Astrocyte (in vitro differentiated cells and primary cell): ENCODE data around the gene LIF. TPM values are rescaled to one million over a fixed set of nuclear protein-coding genes. Genes with fewer than 3 reads are reported as not detected.

Experiments used
- DNase-seq: peaks from one replicate; pipeline ENCODE4 v3.0.0-alpha.2; 2010; ENCODE audit warnings: low read depth
- FAIRE-seq: peaks from 2 replicates; lab custom pipeline; 2011; peaks lifted over from hg19 to GRCh38; lab: Jason Lieb, UNC
- H2AFZ ChIP-seq: 2 replicates; pipeline ENCODE4 v1.6.0; 2012; ENCODE audit warnings: low read depth, low read length, inconsistent platforms
- H3K27ac ChIP-seq: 2 replicates; pipeline ENCODE4 v1.5.1; 2011; ENCODE audit warnings: low read depth, low read length, inconsistent platforms
- H3K27me3 ChIP-seq: 2 replicates; pipeline ENCODE4 v1.6.0; 2011; ENCODE audit warnings: low read length, inconsistent platforms; ENCODE audit not compliant: insufficient read depth
- H3K36me3 ChIP-seq: 2 replicates; pipeline ENCODE4 v1.5.1; 2011; ENCODE audit warnings: low read length, inconsistent platforms; ENCODE audit not compliant: insufficient read depth
- H3K4me1 ChIP-seq: 2 replicates; pipeline ENCODE4 v1.5.1; 2011; ENCODE audit warnings: low read length, inconsistent platforms; ENCODE audit not compliant: insufficient read depth
- H3K4me2 ChIP-seq: 2 replicates; pipeline ENCODE4 v1.6.0; 2012; ENCODE audit warnings: low read length, inconsistent platforms
- H3K4me3 ChIP-seq: 2 replicates; pipeline ENCODE4 v1.5.1; 2011; ENCODE audit warnings: low read depth, mild to moderate bottlenecking, low read length, inconsistent platforms; ENCODE audit not compliant: insufficient read depth
- H3K79me2 ChIP-seq: 2 replicates; pipeline ENCODE4 v1.6.0; 2012; ENCODE audit warnings: mild to moderate bottlenecking, low read length, inconsistent platforms; ENCODE audit not compliant: insufficient read depth
- H3K9ac ChIP-seq: 2 replicates; pipeline ENCODE4 v1.6.0; 2012; ENCODE audit warnings: mild to moderate bottlenecking, low read length, inconsistent platforms
- H3K9me3 ChIP-seq: 2 replicates; pipeline ENCODE4 v1.5.1; 2012; ENCODE audit warnings: low read depth, mild to moderate bottlenecking, low read length, inconsistent platforms; ENCODE audit not compliant: insufficient read depth
- H4K20me1 ChIP-seq: 2 replicates; pipeline ENCODE4 v1.6.0; 2012; ENCODE audit warnings: low read length, inconsistent platforms; ENCODE audit not compliant: insufficient read depth
- H3K27ac Mint-ChIP-seq: one replicate; pipeline ENCODE4 v1.8.0; 2021; ENCODE audit warnings: mild to moderate bottlenecking, mixed read lengths; ENCODE audit not compliant: unreplicated experiment
- H3K27me3 Mint-ChIP-seq: one replicate; pipeline ENCODE4 v1.8.0; 2021; ENCODE audit warnings: low read depth, mixed read lengths; ENCODE audit not compliant: unreplicated experiment
- H3K36me3 Mint-ChIP-seq: one replicate; pipeline ENCODE4 v1.8.0; 2021; ENCODE audit warnings: low read depth, mixed read lengths; ENCODE audit not compliant: unreplicated experiment
- H3K4me1 Mint-ChIP-seq: one replicate; pipeline ENCODE4 v1.8.0; 2021; ENCODE audit warnings: low read depth, mixed read lengths; ENCODE audit not compliant: unreplicated experiment
- H3K4me3 Mint-ChIP-seq: one replicate; pipeline ENCODE4 v1.8.0; 2021; ENCODE audit warnings: mild to moderate bottlenecking, moderate library complexity, mixed read lengths; ENCODE audit not compliant: unreplicated experiment
- H3K9me3 Mint-ChIP-seq: one replicate; pipeline ENCODE4 v1.8.0; 2021; ENCODE audit warnings: mild to moderate bottlenecking, mixed read lengths; ENCODE audit not compliant: unreplicated experiment
- EZH2 ChIP-seq: IDR thresholded peaks from 2 replicates; pipeline ENCODE4 v1.6.1; 2012; ENCODE audit warnings: mild to moderate bottlenecking, low read length, inconsistent platforms; ENCODE audit not compliant: insufficient read depth
- total RNA-seq: library from RNA; stranded (reverse); gene quantifications from 2 replicates; pipeline ENCODE4 v1.2.1, GENCODE V29; 2021
- TF ChIP-seq, protein P1 (sequence below): IDR thresholded peaks from 2 replicates; pipeline ENCODE4 v1.5.1; 2011; ENCODE audit warnings: low read depth, mild to moderate bottlenecking, inconsistent platforms, low read length, moderate library complexity; ENCODE audit not compliant: insufficient read depth

The LIF gene
- total RNA-seq, 1 donor from 2014 or later, result 63.3 TPM

- Mint-ChIP-seq H3K4me3 (no peak within 1 kb of the TSS), H3K36me3 (no peaks in the 10 kb centered on the region), H3K9me3 (no peaks in the 10 kb centered on the region), H3K27me3 (peaks cover 3% of the 10 kb centered on the region), H3K4me1 (peaks cover 8% of the 10 kb centered on the region), H3K27ac (no peak within 1 kb of the TSS)
- Histone ChIP-seq H3K9ac (no peak within 1 kb of the TSS), H3K79me2 (no peaks in the 10 kb centered on the region), H3K36me3 (no peaks in the 10 kb centered on the region), H3K9me3 (no peaks in the 10 kb centered on the region), H3K4me3 (no peak within 1 kb of the TSS), H3K4me1 (peaks cover 10% of the 10 kb centered on the region), H3K4me2 (no peak within 1 kb of the TSS), H3K27ac (no peak within 1 kb of the TSS), H3K27me3 (no peaks in the 10 kb centered on the region), H2AFZ (no peak within 1 kb of the TSS), H4K20me1 (no peaks in the 10 kb centered on the region)
- DNase-seq, result no peak
- TF ChIP-seq, protein P1, sequence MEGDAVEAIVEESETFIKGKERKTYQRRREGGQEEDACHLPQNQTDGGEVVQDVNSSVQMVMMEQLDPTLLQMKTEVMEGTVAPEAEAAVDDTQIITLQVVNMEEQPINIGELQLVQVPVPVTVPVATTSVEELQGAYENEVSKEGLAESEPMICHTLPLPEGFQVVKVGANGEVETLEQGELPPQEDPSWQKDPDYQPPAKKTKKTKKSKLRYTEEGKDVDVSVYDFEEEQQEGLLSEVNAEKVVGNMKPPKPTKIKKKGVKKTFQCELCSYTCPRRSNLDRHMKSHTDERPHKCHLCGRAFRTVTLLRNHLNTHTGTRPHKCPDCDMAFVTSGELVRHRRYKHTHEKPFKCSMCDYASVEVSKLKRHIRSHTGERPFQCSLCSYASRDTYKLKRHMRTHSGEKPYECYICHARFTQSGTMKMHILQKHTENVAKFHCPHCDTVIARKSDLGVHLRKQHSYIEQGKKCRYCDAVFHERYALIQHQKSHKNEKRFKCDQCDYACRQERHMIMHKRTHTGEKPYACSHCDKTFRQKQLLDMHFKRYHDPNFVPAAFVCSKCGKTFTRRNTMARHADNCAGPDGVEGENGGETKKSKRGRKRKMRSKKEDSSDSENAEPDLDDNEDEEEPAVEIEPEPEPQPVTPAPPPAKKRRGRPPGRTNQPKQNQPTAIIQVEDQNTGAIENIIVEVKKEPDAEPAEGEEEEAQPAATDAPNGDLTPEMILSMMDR, result no peak
- TF ChIP-seq EZH2, result no peak
- FAIRE-seq, result no peak
Observed at GRCh38 chr22:30266445-30267381, 20.2 kb upstream of the LIF start, which contains the start of gene OSM. TSS of gene OSM (minus strand) at chr22:30266851. CDS start at chr22:30266799, 52 bp downstream.

DNA sequence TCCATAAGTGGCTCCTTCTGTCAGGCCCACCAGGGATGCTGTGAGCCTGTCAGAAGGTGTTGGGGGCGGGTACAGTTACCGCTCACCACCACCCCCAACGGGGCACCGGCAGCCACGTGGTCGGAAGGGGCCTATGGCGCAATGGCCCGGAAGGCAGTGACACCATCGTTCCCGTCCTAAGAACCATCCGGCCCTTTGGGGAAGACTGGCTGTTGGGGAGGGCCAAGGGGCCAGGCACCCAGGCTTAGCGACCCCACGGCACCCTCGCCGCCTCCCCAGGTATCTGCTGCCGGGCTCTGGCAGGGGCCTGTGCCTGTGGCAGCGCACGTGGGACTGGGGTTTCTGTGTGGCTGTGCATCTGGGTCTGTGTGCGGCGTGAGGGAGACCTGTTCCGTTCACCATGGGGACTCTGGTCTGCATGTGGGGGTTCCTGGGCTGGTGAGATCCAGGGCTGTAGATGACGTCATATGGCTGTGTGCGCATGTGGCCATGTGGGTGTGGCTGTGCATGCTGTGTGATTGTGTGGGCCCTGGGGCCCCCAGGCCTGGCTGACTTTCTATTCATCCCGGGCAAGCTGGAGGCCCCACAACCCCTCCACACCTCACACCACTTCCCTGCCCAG, 19.4 kb upstream of the LIF start:
- no peak for TF ChIP-seq EZH2
- TF ChIP-seq, protein P1, result no peak
- Histone ChIP-seq H3K27me3 (no peaks in the 10 kb centered on the region), H3K4me3 (no peak overlapping the region), H3K36me3 (no peaks in the 10 kb centered on the region), H3K4me1 (peaks cover 7% of the 10 kb centered on the region), H4K20me1 (no peaks in the 10 kb centered on the region), H3K9me3 (no peaks in the 10 kb centered on the region), H3K9ac (no peak overlapping the region), H2AFZ (no peak overlapping the region), H3K4me2 (no peak overlapping the region), H3K27ac (no peak overlapping the region), H3K79me2 (no peaks in the 10 kb centered on the region)
- peaks cover 12% of the 10 kb centered on the region for H3K4me1 Mint-ChIP-seq
- DNase-seq, result no peak
- no peak for FAIRE-seq
- H3K27ac Mint-ChIP-seq, result no peak overlapping the region
- no peaks in the 10 kb centered on the region for H3K36me3 Mint-ChIP-seq
- H3K27me3 Mint-ChIP-seq, result peaks cover 3% of the 10 kb centered on the region
- H3K9me3 Mint-ChIP-seq, result no peaks in the 10 kb centered on the region
- no peak overlapping the region for H3K4me3 Mint-ChIP-seq
